NAMALWA (cell line): ENCODE data around the gene MEIS1.

ENCODE experiments used
- DNase-seq: peaks from one replicate; pipeline ENCODE4 v3.0.0-alpha.2; 2015; ENCODE audit warnings: low spot score

Gene MEIS1

GRCh38 chr2:66507673-66508201 is 72.8 kb downstream of the MEIS1 start:
- DNase-seq = no peak

GRCh38 chr2:66508484-66509071 is 73.7 kb downstream of the MEIS1 start:
- no peak for DNase-seq

GRCh38 chr2:66509326-66509811 is 74.4 kb downstream of the MEIS1 start:
- DNase-seq = no peak

GRCh38 chr2:66512626-66513025 is 77.7 kb downstream of the MEIS1 start:
- DNase-seq = no peak

- no peak for DNase-seq
Observed at GRCh38 chr2:66515743-66516142, 80.8 kb downstream of the MEIS1 start.

- DNase-seq = no peak
Observed at GRCh38 chr2:66516499-66516898, 81.6 kb downstream of the MEIS1 start.

GRCh38 chr2:66517772-66518171 is 82.8 kb downstream of the MEIS1 start:
- DNase-seq = no peak

GRCh38 chr2:66519264-66519843 is 84.4 kb downstream of the MEIS1 start:
- DNase-seq = no peak

- DNase-seq = no peak
Observed at GRCh38 chr2:66521291-66521922, 86.5 kb downstream of the MEIS1 start.

- DNase-seq = no peak
Observed at GRCh38 chr2:66522611-66523376, 87.9 kb downstream of the MEIS1 start.

GRCh38 chr2:66523377-66523969 is 88.5 kb downstream of the MEIS1 start:
- no peak for DNase-seq

- no peak for DNase-seq
Observed at GRCh38 chr2:66523990-66524389, 89.1 kb downstream of the MEIS1 start.

GRCh38 chr2:66525606-66526005 is 90.7 kb downstream of the MEIS1 start:
- DNase-seq = no peak

GRCh38 chr2:66526180-66526579 is 91.3 kb downstream of the MEIS1 start:
- DNase-seq = no peak

- no peak for DNase-seq
Observed at GRCh38 chr2:66528974-66529724, 94.2 kb downstream of the MEIS1 start.

- DNase-seq = no peak
Observed at GRCh38 chr2:66530651-66531050, 95.7 kb downstream of the MEIS1 start.

- DNase-seq = no peak
Observed at GRCh38 chr2:66531155-66531554, 96.2 kb downstream of the MEIS1 start.

GRCh38 chr2:66531567-66531966 is 96.6 kb downstream of the MEIS1 start:
- no peak for DNase-seq

GRCh38 chr2:66532972-66533868 is 98.3 kb downstream of the MEIS1 start:
- no peak for DNase-seq

GRCh38 chr2:66534461-66534860 is 99.5 kb downstream of the MEIS1 start:
- no peak for DNase-seq
